SK-MEL-5 (cell line): ENCODE measurements around the gene LAMTOR4. TPM values are rescaled to one million over a fixed set of nuclear protein-coding genes. Genes with fewer than 3 reads are reported as not detected.
A peak's percentile ranks its signal among the peaks of the same experiment; 100 is the strongest.
"Not testable (repeated sequence)": the region's sequence is repeated elsewhere in the genome, so short reads cannot be mapped to it uniquely, and the experiment has no call there.

Experiments
- DNase-seq: peaks from one replicate; pipeline ENCODE4 v3.0.0-alpha.2; 2016; ENCODE audit warnings: low read depth, low spot score
- in situ Hi-C: cut with HindIII; loops from 2 replicates; pipeline ENCODE4 v1.10.0; 2016; ENCODE audit warnings: low sequenced_read_pairs, high pct_unique_total_duplicates, low pct_unique_long_range_greater_than_20kb
- total RNA-seq: library from RNA; depleted of rRNA; stranded (reverse); fragments of >200 nt; shearing (Covaris generic); gene quantifications from 2 replicates; pipeline ENCODE4 v1.2.3, GENCODE V29; 2014

Gene LAMTOR4
- total RNA-seq, 1 experiment from 2014 or later: 169 TPM

- DNase-seq: no peak
- in situ Hi-C loops: no loop called here
Observed at GRCh38 chr7:100142461-100142860, 6.3 kb upstream of the LAMTOR4 start.

- DNase-seq, in situ Hi-C loops: not testable (repeated sequence)
Observed at GRCh38 chr7:100146350-100146749, 2.4 kb upstream of the LAMTOR4 start.

- in situ Hi-C loops: no loop called here
- DNase-seq: no peak
Observed at GRCh38 chr7:100147278-100147677, 1.4 kb upstream of the LAMTOR4 start.

- in situ Hi-C loops: no loop called here
Observed at GRCh38 chr7:100148225-100148558, 526 bp upstream of the LAMTOR4 start.

GRCh38 chr7:100152404-100152803 lies 3.7 kb downstream of the LAMTOR4 start:
- DNase-seq: no peak
- in situ Hi-C loops: no loop called here

More at GRCh38 chr7:100148225-100148558, 526 bp upstream of the LAMTOR4 start:
- no peak for DNase-seq

GRCh38 chr7:100152937-100153666 lies 4.4 kb downstream of the LAMTOR4 start:
- in situ Hi-C loops: no loop called here
- DNase-seq: no peak

GRCh38 chr7:100153708-100154535 lies 5.2 kb downstream of the LAMTOR4 start:
- in situ Hi-C loops: no loop called here
- no peak for DNase-seq

GRCh38 chr7:100154651-100155491 lies 6.2 kb downstream of the LAMTOR4 start:
- in situ Hi-C loops: no loop called here
- DNase-seq: no peak

- DNase-seq: no peak
- in situ Hi-C loops: no loop called here
Observed at GRCh38 chr7:100155553-100156317, 7.0 kb downstream of the LAMTOR4 start.

GRCh38 chr7:100156331-100157068 lies 7.8 kb downstream of the LAMTOR4 start:
- in situ Hi-C loops: no loop called here
- DNase-seq: no peak

- in situ Hi-C loops: no loop called here
- no peak for DNase-seq
Observed at GRCh38 chr7:100157069-100157333, 8.3 kb downstream of the LAMTOR4 start.

GRCh38 chr7:100157334-100158228 lies 8.9 kb downstream of the LAMTOR4 start:
- peak; percentile 74 for DNase-seq
- in situ Hi-C loops: no loop called here

GRCh38 chr7:100158229-100159098 lies 9.7 kb downstream of the LAMTOR4 start, which contains the start of gene TRAPPC14:
TSS of gene TRAPPC14 (minus strand) at chr7:100158723. CDS start at chr7:100158499, 224 bp downstream.
- in situ Hi-C loops: no loop called here
- DNase-seq: peak; percentile 85

- in situ Hi-C loops: no loop called here
- DNase-seq: peak; percentile 56
Observed at GRCh38 chr7:100159099-100159623, 10.4 kb downstream of the LAMTOR4 start.

GRCh38 chr7:100160067-100160466 lies 11.3 kb downstream of the LAMTOR4 start:
- DNase-seq: no peak
- in situ Hi-C loops: no loop called here
